ENCODE data around the gene PLEKHG7.

The PLEKHG7 gene

GRCh38 chr12:92703786-92704185 is 997 bp downstream of the PLEKHG7 start:
- no peak for DNase-seq (ENCODE audit: insufficient read length, low spot score)
- FAIRE-seq: no peak
- TF ChIP-seq TAF1 (IDR thresholded peaks at IDR 0.05; ENCODE audit: low read depth, low read length): no peak
- no peak for TF ChIP-seq PAX5 (IDR thresholded peaks at IDR 0.05; ENCODE audit: insufficient read depth, low read length, severe bottlenecking)
- no peak for TF ChIP-seq POLR2AphosphoS5 (IDR thresholded peaks at IDR 0.05; ENCODE audit: low read depth, low read length)
- no peak for TF ChIP-seq POU2F2 (IDR thresholded peaks at IDR 0.05; ENCODE audit: low read depth, low read length)
- no peak for TF ChIP-seq POLR2A (IDR thresholded peaks at IDR 0.05; ENCODE audit: low read depth, low read length)
- TF ChIP-seq SPI1 (IDR thresholded peaks at IDR 0.05; ENCODE audit: low read depth, low read length): no peak

- DNase-seq (ENCODE audit: insufficient read length, low spot score) (no peak), FAIRE-seq (no peak)
- TF ChIP-seq TAF1 (IDR thresholded peaks at IDR 0.05; ENCODE audit: low read depth, low read length) (no peak), POLR2AphosphoS5 (IDR thresholded peaks at IDR 0.05; ENCODE audit: low read depth, low read length) (no peak), POLR2A (IDR thresholded peaks at IDR 0.05; ENCODE audit: low read depth, low read length) (no peak)
These were observed 3.8 kb downstream of the PLEKHG7 start for GRCh38 chr12:92706594-92706993.

GRCh38 chr12:92707926-92708325 is 5.1 kb downstream of the PLEKHG7 start:
- no peak for FAIRE-seq
- TF ChIP-seq POLR2A (IDR thresholded peaks at IDR 0.05; ENCODE audit: low read depth, low read length) (no peak), TAF1 (IDR thresholded peaks at IDR 0.05; ENCODE audit: low read depth, low read length) (no peak), PAX5 (IDR thresholded peaks at IDR 0.05; ENCODE audit: insufficient read depth, low read length, severe bottlenecking) (no peak), SPI1 (IDR thresholded peaks at IDR 0.05; ENCODE audit: low read depth, low read length) (no peak), POU2F2 (IDR thresholded peaks at IDR 0.05; ENCODE audit: low read depth, low read length) (no peak), POLR2AphosphoS5 (IDR thresholded peaks at IDR 0.05; ENCODE audit: low read depth, low read length) (no peak)

GRCh38 chr12:92715625-92716024 is 12.8 kb downstream of the PLEKHG7 start:
- FAIRE-seq (no peak), DNase-seq (ENCODE audit: insufficient read length, low spot score) (no peak)
- TF ChIP-seq TAF1 (IDR thresholded peaks at IDR 0.05; ENCODE audit: low read depth, low read length) (no peak), SPI1 (IDR thresholded peaks at IDR 0.05; ENCODE audit: low read depth, low read length) (no peak), POLR2AphosphoS5 (IDR thresholded peaks at IDR 0.05; ENCODE audit: low read depth, low read length) (no peak), POLR2A (IDR thresholded peaks at IDR 0.05; ENCODE audit: low read depth, low read length) (no peak), POU2F2 (IDR thresholded peaks at IDR 0.05; ENCODE audit: low read depth, low read length) (no peak)

More at GRCh38 chr12:92707926-92708325, 5.1 kb downstream of the PLEKHG7 start:
- DNase-seq (ENCODE audit: insufficient read length, low spot score): no peak

GRCh38 chr12:92717202-92717601 is 14.4 kb downstream of the PLEKHG7 start:
- DNase-seq (ENCODE audit: insufficient read length, low spot score): no peak
- TF ChIP-seq POLR2AphosphoS5 (IDR thresholded peaks at IDR 0.05; ENCODE audit: low read depth, low read length) (no peak), POU2F2 (IDR thresholded peaks at IDR 0.05; ENCODE audit: low read depth, low read length) (no peak), SPI1 (IDR thresholded peaks at IDR 0.05; ENCODE audit: low read depth, low read length) (no peak), POLR2A (IDR thresholded peaks at IDR 0.05; ENCODE audit: low read depth, low read length) (no peak), TAF1 (IDR thresholded peaks at IDR 0.05; ENCODE audit: low read depth, low read length) (no peak), PAX5 (IDR thresholded peaks at IDR 0.05; ENCODE audit: insufficient read depth, low read length, severe bottlenecking) (no peak)
- no peak for FAIRE-seq

GRCh38 chr12:92718483-92718990 is 15.7 kb downstream of the PLEKHG7 start:
- TF ChIP-seq POLR2AphosphoS5 (IDR thresholded peaks at IDR 0.05; ENCODE audit: low read depth, low read length) (no peak), POU2F2 (IDR thresholded peaks at IDR 0.05; ENCODE audit: low read depth, low read length) (no peak)
- DNase-seq (ENCODE audit: insufficient read length, low spot score): no peak

GRCh38 chr12:92719674-92720073 is 16.9 kb downstream of the PLEKHG7 start:
- DNase-seq (ENCODE audit: insufficient read length, low spot score) (no peak), FAIRE-seq (no peak)
- TF ChIP-seq TAF1 (IDR thresholded peaks at IDR 0.05; ENCODE audit: low read depth, low read length): no peak
- TF ChIP-seq SPI1 (IDR thresholded peaks at IDR 0.05; ENCODE audit: low read depth, low read length): no peak
- no peak for TF ChIP-seq POU2F2 (IDR thresholded peaks at IDR 0.05; ENCODE audit: low read depth, low read length)
- no peak for TF ChIP-seq PAX5 (IDR thresholded peaks at IDR 0.05; ENCODE audit: insufficient read depth, low read length, severe bottlenecking)
- no peak for TF ChIP-seq POLR2A (IDR thresholded peaks at IDR 0.05; ENCODE audit: low read depth, low read length)
- TF ChIP-seq POLR2AphosphoS5 (IDR thresholded peaks at IDR 0.05; ENCODE audit: low read depth, low read length): no peak

More at GRCh38 chr12:92718483-92718990, 15.7 kb downstream of the PLEKHG7 start:
- no peak for FAIRE-seq

- TF ChIP-seq SPI1 (IDR thresholded peaks at IDR 0.05; ENCODE audit: low read depth, low read length): no peak
- no peak for TF ChIP-seq PAX5 (IDR thresholded peaks at IDR 0.05; ENCODE audit: insufficient read depth, low read length, severe bottlenecking)
- TF ChIP-seq POLR2A (IDR thresholded peaks at IDR 0.05; ENCODE audit: low read depth, low read length): no peak
- TF ChIP-seq POU2F2 (IDR thresholded peaks at IDR 0.05; ENCODE audit: low read depth, low read length): no peak
- no peak for TF ChIP-seq POLR2AphosphoS5 (IDR thresholded peaks at IDR 0.05; ENCODE audit: low read depth, low read length)
- TF ChIP-seq TAF1 (IDR thresholded peaks at IDR 0.05; ENCODE audit: low read depth, low read length): no peak
- no peak for FAIRE-seq
These were observed 18.3 kb downstream of the PLEKHG7 start for GRCh38 chr12:92721130-92721529.

GRCh38 chr12:92721656-92722055 is 18.9 kb downstream of the PLEKHG7 start:
- no peak for TF ChIP-seq POLR2AphosphoS5 (IDR thresholded peaks at IDR 0.05; ENCODE audit: low read depth, low read length)
- TF ChIP-seq SPI1 (IDR thresholded peaks at IDR 0.05; ENCODE audit: low read depth, low read length): no peak
- no peak for TF ChIP-seq POLR2A (IDR thresholded peaks at IDR 0.05; ENCODE audit: low read depth, low read length)
- TF ChIP-seq PAX5 (IDR thresholded peaks at IDR 0.05; ENCODE audit: insufficient read depth, low read length, severe bottlenecking): no peak
- no peak for TF ChIP-seq TAF1 (IDR thresholded peaks at IDR 0.05; ENCODE audit: low read depth, low read length)
- TF ChIP-seq POU2F2 (IDR thresholded peaks at IDR 0.05; ENCODE audit: low read depth, low read length): no peak
- DNase-seq (ENCODE audit: insufficient read length, low spot score) (no peak), FAIRE-seq (no peak)

More at GRCh38 chr12:92721130-92721529, 18.3 kb downstream of the PLEKHG7 start:
- DNase-seq (ENCODE audit: insufficient read length, low spot score): no peak

GRCh38 chr12:92722897-92723296 is 20.1 kb downstream of the PLEKHG7 start:
- FAIRE-seq (no peak), DNase-seq (ENCODE audit: insufficient read length, low spot score) (no peak)
- no peak for TF ChIP-seq POLR2AphosphoS5 (IDR thresholded peaks at IDR 0.05; ENCODE audit: low read depth, low read length)
- TF ChIP-seq POU2F2 (IDR thresholded peaks at IDR 0.05; ENCODE audit: low read depth, low read length): no peak
- no peak for TF ChIP-seq PAX5 (IDR thresholded peaks at IDR 0.05; ENCODE audit: insufficient read depth, low read length, severe bottlenecking)
- TF ChIP-seq POLR2A (IDR thresholded peaks at IDR 0.05; ENCODE audit: low read depth, low read length): no peak
- TF ChIP-seq TAF1 (IDR thresholded peaks at IDR 0.05; ENCODE audit: low read depth, low read length): no peak
- no peak for TF ChIP-seq SPI1 (IDR thresholded peaks at IDR 0.05; ENCODE audit: low read depth, low read length)

Data from GM12891 (cell line).